ENCODE data around the gene SPEM3.

SPEM3 gene

GRCh38 chr17:7440113-7440833, 11.6 kb downstream of the SPEM3 start:
- Histone ChIP-seq H3K9me3 (ENCODE audit: insufficient read depth, low read length, severe bottlenecking) (no peaks in the 10 kb centered on the region), H3K27ac (ENCODE audit: low read length) (no peak overlapping the region), H3K79me2 (ENCODE audit: insufficient read depth, low read length) (peaks cover 15% of the 10 kb centered on the region), H3K9ac (ENCODE audit: low read depth, low read length) (no peak overlapping the region), H4K20me1 (ENCODE audit: insufficient read depth, low read length) (no peaks in the 10 kb centered on the region), H2AFZ (ENCODE audit: low read depth, low read length) (no peak overlapping the region), H3K4me2 (ENCODE audit: insufficient read depth, low read length) (no peak overlapping the region), H3K4me3 (ENCODE audit: low read depth in 1 of 2, low read length in 2 of 2) (no peak overlapping the region), H3K4me1 (ENCODE audit: insufficient read depth, low read length) (peaks cover 26% of the 10 kb centered on the region), H3K36me3 (ENCODE audit: insufficient read depth, low read length) (peaks cover 4% of the 10 kb centered on the region; the same call in 1 of the 2 replicates), H3K27me3 (ENCODE audit: insufficient read depth, low read length, poor library complexity) (no peaks in the 10 kb centered on the region)
- DNase-seq (no peak), ATAC-seq (ENCODE audit: insufficient read depth, low read depth) (no peak)
- TF ChIP-seq EZH2 (IDR thresholded peaks at IDR 0.05; ENCODE audit: borderline replicate concordance, low read depth, low read length, severe bottlenecking) (no peak), CTCF (IDR thresholded peaks at IDR 0.05; ENCODE audit: borderline replicate concordance, extremely low read depth, low read length, poor library complexity, severe bottlenecking) (no peak)

DNA sequence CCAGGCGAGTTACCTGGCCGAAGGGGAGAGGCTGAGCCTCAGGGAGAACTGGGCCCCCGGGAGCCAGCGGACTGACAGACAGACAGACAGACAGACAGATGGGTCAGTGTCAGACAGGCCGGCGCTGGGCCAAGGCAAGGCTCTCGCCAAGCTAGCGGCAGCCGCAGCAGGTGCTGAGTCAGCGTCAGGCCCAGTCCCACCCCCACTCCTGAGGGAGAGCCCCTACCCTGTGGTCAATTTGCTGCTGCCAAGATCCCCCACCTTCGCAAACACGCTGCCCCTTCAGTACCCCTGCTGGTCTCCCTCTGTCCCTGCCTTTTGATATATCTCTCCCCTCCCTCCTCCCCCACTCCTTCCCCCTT, 12.2 kb downstream of the SPEM3 start:
- Histone ChIP-seq H3K9me3 (ENCODE audit: insufficient read depth, low read length, severe bottlenecking) (no peaks in the 10 kb centered on the region), H3K27ac (ENCODE audit: low read length) (no peak overlapping the region), H4K20me1 (ENCODE audit: insufficient read depth, low read length) (no peaks in the 10 kb centered on the region), H3K4me2 (ENCODE audit: insufficient read depth, low read length) (no peak overlapping the region), H3K27me3 (ENCODE audit: insufficient read depth, low read length, poor library complexity) (peaks cover 2% of the 10 kb centered on the region), H3K79me2 (ENCODE audit: insufficient read depth, low read length) (peaks cover 10% of the 10 kb centered on the region), H2AFZ (ENCODE audit: low read depth, low read length) (no peak overlapping the region), H3K36me3 (ENCODE audit: insufficient read depth, low read length) (peaks cover 4% of the 10 kb centered on the region; the same call in 1 of the 2 replicates), H3K9ac (ENCODE audit: low read depth, low read length) (no peak overlapping the region), H3K4me1 (ENCODE audit: insufficient read depth, low read length) (peaks cover 23% of the 10 kb centered on the region), H3K4me3 (ENCODE audit: low read depth in 1 of 2, low read length in 2 of 2) (no peak overlapping the region)
- DNase-seq (no peak), ATAC-seq (ENCODE audit: insufficient read depth, low read depth) (no peak)
- TF ChIP-seq CTCF (IDR thresholded peaks at IDR 0.05; ENCODE audit: borderline replicate concordance, extremely low read depth, low read length, poor library complexity, severe bottlenecking) = no peak
- no peak for TF ChIP-seq EZH2 (IDR thresholded peaks at IDR 0.05; ENCODE audit: borderline replicate concordance, low read depth, low read length, severe bottlenecking)

DNA sequence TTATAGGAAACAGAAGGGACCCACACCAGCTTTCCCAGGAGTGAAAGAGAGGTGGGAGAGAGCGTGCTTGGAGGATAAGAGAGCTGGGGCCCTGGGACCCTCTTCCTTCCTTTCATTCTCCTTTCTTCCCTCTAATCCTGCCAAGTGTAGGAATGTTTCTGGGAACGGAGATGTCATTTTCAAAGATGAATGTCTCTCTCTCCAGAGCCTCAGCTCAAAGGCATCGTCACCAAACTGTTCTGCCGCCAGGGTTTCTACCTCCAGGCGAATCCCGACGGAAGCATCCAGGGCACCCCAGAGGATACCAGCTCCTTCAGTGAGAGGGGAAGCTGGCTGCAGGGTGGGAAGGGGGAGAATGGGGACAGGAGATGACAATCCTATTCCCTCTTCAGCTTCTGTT, 12.6 kb downstream of the SPEM3 start:
- peaks cover 2% of the 10 kb centered on the region for H3K27me3 ChIP-seq (ENCODE audit: insufficient read depth, low read length, poor library complexity)
- DNase-seq = no peak
- H3K9ac ChIP-seq (ENCODE audit: low read depth, low read length) = no peak overlapping the region
- no peak for TF ChIP-seq EZH2 (IDR thresholded peaks at IDR 0.05; ENCODE audit: borderline replicate concordance, low read depth, low read length, severe bottlenecking)
- TF ChIP-seq CTCF (IDR thresholded peaks at IDR 0.05; ENCODE audit: borderline replicate concordance, extremely low read depth, low read length, poor library complexity, severe bottlenecking) = no peak
- peaks cover 3% of the 10 kb centered on the region; the same call in 1 of the 2 replicates for H3K36me3 ChIP-seq (ENCODE audit: insufficient read depth, low read length)
- H3K9me3 ChIP-seq (ENCODE audit: insufficient read depth, low read length, severe bottlenecking) = no peaks in the 10 kb centered on the region
- peaks cover 5% of the 10 kb centered on the region for H3K79me2 ChIP-seq (ENCODE audit: insufficient read depth, low read length)
- H3K4me2 ChIP-seq (ENCODE audit: insufficient read depth, low read length) = no peak overlapping the region
- peaks cover 19% of the 10 kb centered on the region for H3K4me1 ChIP-seq (ENCODE audit: insufficient read depth, low read length)
- no peak overlapping the region for H3K4me3 ChIP-seq (ENCODE audit: low read depth in 1 of 2, low read length in 2 of 2)
- H3K27ac ChIP-seq (ENCODE audit: low read length) = no peak overlapping the region
- no peak for ATAC-seq (ENCODE audit: insufficient read depth, low read depth)
- no peaks in the 10 kb centered on the region for H4K20me1 ChIP-seq (ENCODE audit: insufficient read depth, low read length)
- no peak overlapping the region for H2AFZ ChIP-seq (ENCODE audit: low read depth, low read length)

Data from DND-41 (cell line).